ENCODE measurements around the gene HNRNPU.

HNRNPU gene

GRCh38 chr1:244868484-244869363 lies 4.4 kb upstream of the HNRNPU start:
- no peak for ATAC-seq
- Mint-ChIP-seq H3K4me1 (peaks cover 8% of the 10 kb centered on the region), H3K36me3 (peaks cover 5% of the 10 kb centered on the region), H3K9me3 (no peaks in the 10 kb centered on the region), H3K27ac (no peak overlapping the region), H3K27me3 (no peaks in the 10 kb centered on the region), H3K4me3 (no peak overlapping the region)

- Mint-ChIP-seq H3K36me3 (peaks cover 23% of the 10 kb centered on the region), H3K27me3 (no peaks in the 10 kb centered on the region), H3K9me3 (no peaks in the 10 kb centered on the region), H3K4me3 (no peak overlapping the region), H3K4me1 (peaks cover 22% of the 10 kb centered on the region), H3K27ac (no peak overlapping the region)
- ATAC-seq: no peak
These were observed 2.0 kb upstream of the HNRNPU start for GRCh38 chr1:244866355-244866754.

- Mint-ChIP-seq H3K9me3 (no peaks in the 10 kb centered on the region), H3K4me1 (peaks cover 27% of the 10 kb centered on the region), H3K36me3 (peaks cover 27% of the 10 kb centered on the region), H3K27me3 (no peaks in the 10 kb centered on the region), H3K27ac (peak overlapping the region; percentile 100), H3K4me3 (no peak overlapping the region)
- ATAC-seq: no peak
These were observed 1.5 kb upstream of the HNRNPU start for GRCh38 chr1:244865820-244866219.

GRCh38 chr1:244865028-244865371 lies 657 bp upstream of the HNRNPU start:
- Mint-ChIP-seq H3K27me3 (no peaks in the 10 kb centered on the region), H3K27ac (peak overlapping the region; percentile 100), H3K4me1 (peaks cover 32% of the 10 kb centered on the region), H3K36me3 (peaks cover 32% of the 10 kb centered on the region), H3K4me3 (peak overlapping the region; percentile 95), H3K9me3 (no peaks in the 10 kb centered on the region)
- ATAC-seq: no peak

GRCh38 chr1:244863491-244864252 lies 671 bp downstream of the HNRNPU start:
- peak; percentile 3 for ATAC-seq
- H3K9me3 Mint-ChIP-seq: no peaks in the 10 kb centered on the region
- H3K36me3 Mint-ChIP-seq: peaks cover 41% of the 10 kb centered on the region
- peak overlapping the region; percentile 100 for H3K27ac Mint-ChIP-seq
- no peaks in the 10 kb centered on the region for H3K27me3 Mint-ChIP-seq
- peak overlapping the region; percentile 95 for H3K4me3 Mint-ChIP-seq
- H3K4me1 Mint-ChIP-seq: peaks cover 40% of the 10 kb centered on the region

GRCh38 chr1:244862699-244863490 lies 1.4 kb downstream of the HNRNPU start:
- Mint-ChIP-seq H3K4me3 (peak overlapping the region; percentile 95), H3K9me3 (no peaks in the 10 kb centered on the region), H3K36me3 (peaks cover 46% of the 10 kb centered on the region), H3K27ac (peak overlapping the region; percentile 100), H3K4me1 (peaks cover 43% of the 10 kb centered on the region), H3K27me3 (no peaks in the 10 kb centered on the region)
- ATAC-seq: peak; percentile 84

- peak overlapping the region; percentile 95 for H3K4me3 Mint-ChIP-seq
- no peaks in the 10 kb centered on the region for H3K9me3 Mint-ChIP-seq
- peaks cover 48% of the 10 kb centered on the region for H3K4me1 Mint-ChIP-seq
- H3K27me3 Mint-ChIP-seq: no peaks in the 10 kb centered on the region
- peaks cover 51% of the 10 kb centered on the region for H3K36me3 Mint-ChIP-seq
- H3K27ac Mint-ChIP-seq: peak overlapping the region; percentile 100
- ATAC-seq: no peak
These were observed 2.0 kb downstream of the HNRNPU start for GRCh38 chr1:244862354-244862698.

GRCh38 chr1:244861683-244862082 lies 2.7 kb downstream of the HNRNPU start:
- no peak for ATAC-seq
- Mint-ChIP-seq H3K4me3 (peak overlapping the region; percentile 79), H3K4me1 (peaks cover 52% of the 10 kb centered on the region), H3K27me3 (no peaks in the 10 kb centered on the region), H3K9me3 (no peaks in the 10 kb centered on the region), H3K36me3 (peaks cover 58% of the 10 kb centered on the region), H3K27ac (peak overlapping the region; percentile 100)

- H3K4me3 Mint-ChIP-seq: peak overlapping the region; percentile 79
- H3K27ac Mint-ChIP-seq: peak overlapping the region; percentile 100
- no peaks in the 10 kb centered on the region for H3K9me3 Mint-ChIP-seq
- peaks cover 64% of the 10 kb centered on the region for H3K36me3 Mint-ChIP-seq
- ATAC-seq: no peak
- H3K27me3 Mint-ChIP-seq: no peaks in the 10 kb centered on the region
- H3K4me1 Mint-ChIP-seq: peaks cover 58% of the 10 kb centered on the region
These were observed 3.3 kb downstream of the HNRNPU start for GRCh38 chr1:244860914-244861610.

- Mint-ChIP-seq H3K9me3 (no peaks in the 10 kb centered on the region), H3K36me3 (peaks cover 74% of the 10 kb centered on the region), H3K27ac (peak overlapping the region; percentile 40), H3K4me1 (peaks cover 64% of the 10 kb centered on the region), H3K27me3 (no peaks in the 10 kb centered on the region), H3K4me3 (peak overlapping the region; percentile 48)
- no peak for ATAC-seq
These were observed 4.3 kb downstream of the HNRNPU start for GRCh38 chr1:244860078-244860477.

- Mint-ChIP-seq H3K36me3 (peaks cover 82% of the 10 kb centered on the region), H3K4me3 (no peak overlapping the region), H3K27me3 (no peaks in the 10 kb centered on the region), H3K4me1 (peaks cover 75% of the 10 kb centered on the region), H3K27ac (peak overlapping the region; percentile 12), H3K9me3 (no peaks in the 10 kb centered on the region)
- ATAC-seq: no peak
These were observed 6.0 kb downstream of the HNRNPU start for GRCh38 chr1:244858357-244858756.

GRCh38 chr1:244857761-244858160 lies 6.6 kb downstream of the HNRNPU start:
- H3K9me3 Mint-ChIP-seq: no peaks in the 10 kb centered on the region
- H3K4me3 Mint-ChIP-seq: no peak overlapping the region
- H3K27ac Mint-ChIP-seq: peak overlapping the region; percentile 12
- no peak for ATAC-seq
- peaks cover 75% of the 10 kb centered on the region for H3K4me1 Mint-ChIP-seq
- H3K36me3 Mint-ChIP-seq: peaks cover 80% of the 10 kb centered on the region
- H3K27me3 Mint-ChIP-seq: no peaks in the 10 kb centered on the region

- Mint-ChIP-seq H3K4me1 (peaks cover 58% of the 10 kb centered on the region), H3K36me3 (peaks cover 70% of the 10 kb centered on the region), H3K27me3 (no peaks in the 10 kb centered on the region), H3K9me3 (no peaks in the 10 kb centered on the region), H3K27ac (peak overlapping the region; percentile 55), H3K4me3 (no peak overlapping the region)
- ATAC-seq: no peak
These were observed 9.3 kb downstream of the HNRNPU start for GRCh38 chr1:244854865-244855578.

GRCh38 chr1:244854166-244854565 lies 10.2 kb downstream of the HNRNPU start:
- ATAC-seq: no peak

More at GRCh38 chr1:244854166-244854565, 10.2 kb downstream of the HNRNPU start:
- Mint-ChIP-seq H3K4me1 (peaks cover 54% of the 10 kb centered on the region), H3K27ac (no peak overlapping the region), H3K9me3 (no peaks in the 10 kb centered on the region), H3K27me3 (no peaks in the 10 kb centered on the region), H3K4me3 (no peak overlapping the region), H3K36me3 (peaks cover 65% of the 10 kb centered on the region)
